Measurements from ENCODE around the gene TNFRSF18. TPM values are rescaled to one million over a fixed set of nuclear protein-coding genes. Genes with fewer than 3 reads are reported as not detected.

Gene TNFRSF18
- total RNA-seq, 2 experiments from 2014 or later = 30.7 to 31.0 TPM

GRCh38 chr1:1170215-1171091 lies 35.9 kb downstream of the TNFRSF18 start:
- Mint-ChIP-seq H3K4me3 (no peak overlapping the region), H3K4me1 (ENCODE audit: low read depth) (peaks cover 15% of the 10 kb centered on the region), H3K27me3 (ENCODE audit: low read depth) (peaks cover 15% of the 10 kb centered on the region), H3K36me3 (ENCODE audit: low read depth) (no peaks in the 10 kb centered on the region), H3K9me3 (no peaks in the 10 kb centered on the region), H3K27ac (no peak overlapping the region)
- CTCF ChIA-PET = interaction anchor here (1.0 kb wide), 1 partner anchor 50 kb away, joined by 3 read pairs; no protein-coding TSS in a partner anchor
- DNase-seq = no peak
- intact Hi-C loops (cut with micrococcal nuclease) = no loop called here

DNA sequence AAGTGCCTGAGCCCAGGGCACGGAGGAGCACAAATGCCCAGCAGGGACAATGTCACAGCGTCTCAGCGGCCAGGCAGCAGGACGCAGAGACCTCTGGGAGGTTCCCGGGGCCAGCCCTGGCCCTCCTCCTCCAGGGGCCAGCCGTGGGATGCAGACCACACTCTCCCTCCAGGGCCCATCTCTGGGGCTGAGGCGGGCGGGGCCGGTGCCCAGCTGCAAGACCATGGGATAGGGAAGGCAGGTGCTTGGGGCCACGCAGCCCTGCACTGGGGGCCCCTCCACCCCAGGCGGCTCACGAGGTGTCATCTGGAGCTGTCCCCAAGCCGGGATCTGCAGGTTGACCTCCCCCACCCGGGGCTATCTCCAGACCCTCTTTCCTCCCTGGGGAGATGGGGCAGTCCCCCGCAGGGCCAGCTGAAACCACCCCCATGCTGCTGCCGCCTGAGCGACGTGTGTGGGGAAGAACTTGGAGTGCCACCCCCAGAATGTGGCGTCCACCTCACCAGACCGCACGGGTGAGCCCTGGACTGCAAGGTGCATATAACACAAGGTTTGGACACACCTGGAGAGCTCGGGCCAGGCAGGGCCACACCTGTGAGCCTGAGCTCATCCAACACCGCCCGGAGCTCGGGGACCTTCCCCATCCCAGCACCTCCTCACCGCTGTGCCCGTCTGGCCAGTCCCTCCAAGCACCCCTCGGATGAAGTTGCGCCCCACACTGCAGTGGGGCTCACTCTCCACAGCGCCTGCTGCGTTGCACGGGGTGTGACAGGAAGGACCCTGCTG lies 36.8 kb downstream of the TNFRSF18 start:
- DNase-seq = no peak
- H3K9me3 Mint-ChIP-seq = no peaks in the 10 kb centered on the region
- peaks cover 15% of the 10 kb centered on the region for H3K27me3 Mint-ChIP-seq (ENCODE audit: low read depth)
- H3K36me3 Mint-ChIP-seq (ENCODE audit: low read depth) = no peaks in the 10 kb centered on the region
- CTCF ChIA-PET = interaction anchor here (1.0 kb wide), 1 partner anchor 49 kb away, joined by 3 read pairs; no protein-coding TSS in a partner anchor
- no peak overlapping the region for H3K4me3 Mint-ChIP-seq
- intact Hi-C loops (cut with micrococcal nuclease) = no loop called here
- H3K4me1 Mint-ChIP-seq (ENCODE audit: low read depth) = peaks cover 15% of the 10 kb centered on the region
- H3K27ac Mint-ChIP-seq = no peak overlapping the region

GRCh38 chr1:1168451-1169411 lies 37.7 kb downstream of the TNFRSF18 start:
- H3K27me3 Mint-ChIP-seq (ENCODE audit: low read depth) = peaks cover 15% of the 10 kb centered on the region
- intact Hi-C loops (cut with micrococcal nuclease) = no loop called here
- no peaks in the 10 kb centered on the region for H3K9me3 Mint-ChIP-seq
- CTCF ChIA-PET = no interaction called here
- no peak overlapping the region for H3K4me3 Mint-ChIP-seq
- no peaks in the 10 kb centered on the region for H3K36me3 Mint-ChIP-seq (ENCODE audit: low read depth)
- no peak for DNase-seq
- H3K4me1 Mint-ChIP-seq (ENCODE audit: low read depth) = peaks cover 13% of the 10 kb centered on the region
- H3K27ac Mint-ChIP-seq = no peak overlapping the region

DNA sequence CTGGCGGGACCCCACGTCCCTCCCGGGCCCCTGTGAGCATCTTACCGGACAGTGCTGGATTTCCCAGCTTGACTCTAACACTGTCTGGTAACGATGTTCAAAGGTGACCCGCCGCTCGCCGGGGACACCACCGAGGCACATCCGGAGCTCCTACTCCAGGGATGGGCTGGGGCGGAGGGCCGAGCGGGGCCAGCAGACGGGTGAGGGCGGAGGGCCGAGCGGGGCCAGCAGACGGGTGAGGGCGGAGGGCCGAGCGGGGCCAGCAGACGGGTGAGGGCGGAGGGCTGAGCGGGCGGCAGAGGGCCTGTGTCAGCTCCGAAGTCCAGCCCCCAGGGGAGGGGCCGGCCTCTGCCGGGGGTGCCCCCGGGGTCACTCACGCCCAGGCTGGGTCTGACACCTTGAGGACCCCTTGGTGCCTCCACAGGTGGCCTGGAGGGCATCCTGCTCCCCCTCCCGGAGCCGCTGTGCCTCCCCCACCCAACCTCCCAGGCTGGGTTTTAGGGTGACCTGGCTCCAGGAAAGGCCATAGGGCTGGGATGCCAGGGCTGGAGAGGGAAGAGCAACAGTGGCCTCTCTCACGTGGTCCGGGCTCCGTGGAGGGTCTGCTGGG lies 38.4 kb downstream of the TNFRSF18 start:
- Mint-ChIP-seq H3K4me1 (ENCODE audit: low read depth) (peaks cover 8% of the 10 kb centered on the region), H3K36me3 (ENCODE audit: low read depth) (no peaks in the 10 kb centered on the region), H3K27ac (no peak overlapping the region), H3K27me3 (ENCODE audit: low read depth) (peaks cover 15% of the 10 kb centered on the region), H3K9me3 (no peaks in the 10 kb centered on the region), H3K4me3 (no peak overlapping the region)
- CTCF ChIA-PET = no interaction called here
- intact Hi-C loops (cut with micrococcal nuclease) = no loop called here
- no peak for DNase-seq

GRCh38 chr1:1167398-1167821 lies 39.0 kb downstream of the TNFRSF18 start:
- intact Hi-C loops (cut with micrococcal nuclease) = no loop called here
- CTCF ChIA-PET = no interaction called here
- H3K4me3 Mint-ChIP-seq = no peak overlapping the region
- no peak for DNase-seq
- no peaks in the 10 kb centered on the region for H3K9me3 Mint-ChIP-seq
- H3K27ac Mint-ChIP-seq = no peak overlapping the region
- peaks cover 13% of the 10 kb centered on the region for H3K27me3 Mint-ChIP-seq (ENCODE audit: low read depth)
- peaks cover 8% of the 10 kb centered on the region for H3K4me1 Mint-ChIP-seq (ENCODE audit: low read depth)
- H3K36me3 Mint-ChIP-seq (ENCODE audit: low read depth) = no peaks in the 10 kb centered on the region

- intact Hi-C loops (cut with micrococcal nuclease) = no loop called here
- Mint-ChIP-seq H3K27me3 (ENCODE audit: low read depth) (peaks cover 8% of the 10 kb centered on the region), H3K27ac (no peak overlapping the region), H3K9me3 (no peaks in the 10 kb centered on the region), H3K36me3 (ENCODE audit: low read depth) (no peaks in the 10 kb centered on the region), H3K4me1 (ENCODE audit: low read depth) (peaks cover 3% of the 10 kb centered on the region), H3K4me3 (no peak overlapping the region)
- CTCF ChIA-PET = no interaction called here
- no peak for DNase-seq
Measured at GRCh38 chr1:1166642-1167397, 39.6 kb downstream of the TNFRSF18 start.

DNA sequence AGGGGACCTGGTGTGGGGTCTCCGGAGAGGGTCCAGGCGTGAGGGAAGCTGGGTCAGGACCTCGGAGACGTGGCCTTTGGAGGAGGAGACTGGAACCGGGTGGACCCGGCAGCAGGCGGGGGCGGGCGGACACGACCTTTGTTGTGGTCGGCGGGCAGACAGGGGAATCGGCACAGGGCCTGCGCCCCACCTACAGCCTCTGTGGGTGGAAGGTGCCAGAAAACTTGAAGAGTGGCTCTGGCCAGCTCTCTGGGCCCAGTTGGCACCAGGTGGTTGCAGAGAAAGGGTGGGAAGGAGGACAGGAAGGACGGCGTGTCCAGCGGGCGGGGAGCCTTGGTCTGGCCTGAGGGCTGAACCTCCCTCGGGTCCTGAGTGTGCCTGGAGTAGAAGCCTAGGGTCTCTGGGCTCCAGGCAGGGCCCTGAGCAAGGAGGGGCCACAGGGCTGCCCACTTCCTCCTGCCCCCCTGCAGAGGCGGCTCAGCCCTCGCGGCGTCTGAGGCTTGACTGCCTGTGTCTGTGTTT lies 40.4 kb downstream of the TNFRSF18 start:
- Mint-ChIP-seq H3K4me1 (ENCODE audit: low read depth) (peaks cover 3% of the 10 kb centered on the region), H3K9me3 (no peaks in the 10 kb centered on the region), H3K36me3 (ENCODE audit: low read depth) (no peaks in the 10 kb centered on the region), H3K27me3 (ENCODE audit: low read depth) (peaks cover 6% of the 10 kb centered on the region), H3K4me3 (no peak overlapping the region), H3K27ac (no peak overlapping the region)
- DNase-seq = no peak
- intact Hi-C loops (cut with micrococcal nuclease) = no loop called here
- CTCF ChIA-PET = no interaction called here

DNA sequence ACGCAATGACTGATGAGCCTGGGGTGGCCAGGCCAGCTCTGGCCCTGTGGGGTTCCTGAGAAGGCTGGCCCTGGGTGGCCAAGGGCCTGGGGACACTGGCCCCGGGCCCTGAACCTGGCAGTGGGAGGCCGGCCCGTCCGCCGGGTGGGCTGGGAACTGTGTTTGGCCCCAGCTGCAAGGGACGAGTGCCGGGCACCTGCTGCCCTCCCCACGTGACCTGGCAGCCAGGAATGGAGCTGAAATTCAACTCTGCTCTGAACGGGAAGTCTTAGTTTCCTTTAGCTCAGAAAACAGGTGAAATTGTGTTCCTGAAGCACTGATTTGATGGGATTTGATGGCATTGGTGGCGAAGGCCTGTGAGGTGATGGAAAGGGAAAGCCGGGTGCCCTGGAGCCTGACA lies 40.9 kb downstream of the TNFRSF18 start:
- Mint-ChIP-seq H3K36me3 (ENCODE audit: low read depth) (no peaks in the 10 kb centered on the region), H3K27me3 (ENCODE audit: low read depth) (peaks cover 6% of the 10 kb centered on the region), H3K4me1 (ENCODE audit: low read depth) (peaks cover 3% of the 10 kb centered on the region), H3K4me3 (no peak overlapping the region), H3K9me3 (no peaks in the 10 kb centered on the region), H3K27ac (no peak overlapping the region)
- DNase-seq = no peak
- CTCF ChIA-PET = no interaction called here
- intact Hi-C loops (cut with micrococcal nuclease) = no loop called here

GRCh38 chr1:1164701-1165451 lies 41.5 kb downstream of the TNFRSF18 start:
- no peak for DNase-seq
- no peak overlapping the region for H3K27ac Mint-ChIP-seq
- no peaks in the 10 kb centered on the region for H3K4me1 Mint-ChIP-seq (ENCODE audit: low read depth)
- no peaks in the 10 kb centered on the region for H3K27me3 Mint-ChIP-seq (ENCODE audit: low read depth)
- H3K9me3 Mint-ChIP-seq = no peaks in the 10 kb centered on the region
- H3K4me3 Mint-ChIP-seq = no peak overlapping the region
- CTCF ChIA-PET = no interaction called here
- no peaks in the 10 kb centered on the region for H3K36me3 Mint-ChIP-seq (ENCODE audit: low read depth)
- intact Hi-C loops (cut with micrococcal nuclease) = no loop called here

GRCh38 chr1:1164361-1164700 lies 42.1 kb downstream of the TNFRSF18 start:
- no peaks in the 10 kb centered on the region for H3K4me1 Mint-ChIP-seq (ENCODE audit: low read depth)
- H3K27ac Mint-ChIP-seq = no peak overlapping the region
- CTCF ChIA-PET = no interaction called here

More at GRCh38 chr1:1164361-1164700, 42.1 kb downstream of the TNFRSF18 start:
- intact Hi-C loops (cut with micrococcal nuclease) = no loop called here
- no peaks in the 10 kb centered on the region for H3K27me3 Mint-ChIP-seq (ENCODE audit: low read depth)
- H3K36me3 Mint-ChIP-seq (ENCODE audit: low read depth) = no peaks in the 10 kb centered on the region
- no peak overlapping the region for H3K4me3 Mint-ChIP-seq
- DNase-seq = no peak
- no peaks in the 10 kb centered on the region for H3K9me3 Mint-ChIP-seq
